Measurements from ENCODE around the gene INPP4B.

The INPP4B gene

GRCh38 chr4:142355421-142355930 lies 490.6 kb downstream of the INPP4B start:
- H3K9ac ChIP-seq (ENCODE audit: low read length): no peak overlapping the region
- no peaks in the 10 kb centered on the region for H3K36me3 ChIP-seq (ENCODE audit: control insufficient read depth, insufficient read depth, low read length, severe bottlenecking)
- H3K27me3 ChIP-seq (replicated peaks; ENCODE audit: control insufficient read depth, insufficient read depth, low read length): no peaks in the 10 kb centered on the region
- DNase-seq (ENCODE audit: low read depth): no peak
- no peak overlapping the region for H3K4me3 ChIP-seq (ENCODE audit: low read length)
- no peaks in the 10 kb centered on the region for H3K9me3 ChIP-seq (ENCODE audit: control insufficient read depth, low read length)
- peaks cover 19% of the 10 kb centered on the region for H3K4me1 ChIP-seq (ENCODE audit: control insufficient read depth, insufficient read depth, low read length)

DNA sequence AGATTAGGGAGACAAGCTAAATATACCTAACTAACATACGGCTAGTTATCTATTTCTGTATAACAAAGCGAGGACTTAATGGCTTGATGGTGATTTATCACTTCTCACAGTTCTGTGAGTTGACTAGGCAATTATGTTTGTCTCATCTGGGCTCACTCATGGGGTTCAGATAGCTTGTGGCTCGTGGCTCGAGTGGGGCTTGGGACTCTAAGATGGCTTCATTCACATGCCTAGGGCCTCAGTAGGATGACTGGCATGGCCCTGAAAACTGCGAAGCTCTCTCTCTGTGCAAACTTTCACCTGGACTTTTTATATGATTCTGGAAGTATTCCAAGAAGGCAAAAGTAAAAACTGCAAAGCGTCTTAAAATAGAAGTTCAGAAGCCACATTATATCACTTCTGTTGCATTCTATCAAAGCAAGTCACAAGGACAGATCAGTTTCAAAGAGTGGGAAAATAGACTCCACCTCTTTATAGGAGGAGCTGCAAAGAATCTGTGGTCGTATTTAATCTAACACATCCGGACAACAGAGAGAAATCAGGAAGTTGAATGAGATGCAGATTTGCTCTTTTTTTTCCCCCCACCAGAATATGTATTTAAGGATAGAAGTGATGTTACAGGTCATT lies 491.2 kb downstream of the INPP4B start:
- no peaks in the 10 kb centered on the region for H3K36me3 ChIP-seq (ENCODE audit: control insufficient read depth, insufficient read depth, low read length, severe bottlenecking)
- no peak overlapping the region for H3K4me3 ChIP-seq (ENCODE audit: low read length)
- no peaks in the 10 kb centered on the region for H3K27me3 ChIP-seq (replicated peaks; ENCODE audit: control insufficient read depth, insufficient read depth, low read length)
- H3K4me1 ChIP-seq (ENCODE audit: control insufficient read depth, insufficient read depth, low read length): peaks cover 19% of the 10 kb centered on the region
- DNase-seq (ENCODE audit: low read depth): no peak
- H3K9me3 ChIP-seq (ENCODE audit: control insufficient read depth, low read length): no peaks in the 10 kb centered on the region
- H3K9ac ChIP-seq (ENCODE audit: low read length): no peak overlapping the region

DNA sequence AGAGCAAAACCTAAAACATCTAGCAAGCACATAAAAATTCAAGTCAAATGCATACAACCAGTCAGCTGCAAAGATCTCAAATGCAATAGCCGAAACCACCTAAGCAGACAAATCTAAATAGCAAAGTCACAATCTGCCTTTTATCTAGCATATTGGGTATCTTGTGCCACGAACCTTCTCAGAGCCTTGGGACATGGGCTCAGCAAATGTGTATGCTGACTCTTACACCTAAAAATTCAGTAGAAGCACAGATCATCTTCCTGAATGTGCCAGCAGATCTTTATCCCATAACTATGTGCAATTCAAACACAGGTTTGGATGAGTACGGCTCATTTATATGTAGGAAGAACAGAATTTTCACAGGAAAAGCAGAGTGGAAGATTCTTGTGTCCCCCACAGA lies 492.1 kb downstream of the INPP4B start:
- no peak overlapping the region for H3K4me3 ChIP-seq (ENCODE audit: low read length)
- DNase-seq (ENCODE audit: low read depth): peak; percentile 34
- no peaks in the 10 kb centered on the region for H3K36me3 ChIP-seq (ENCODE audit: control insufficient read depth, insufficient read depth, low read length, severe bottlenecking)
- no peak overlapping the region for H3K9ac ChIP-seq (ENCODE audit: low read length)
- H3K4me1 ChIP-seq (ENCODE audit: control insufficient read depth, insufficient read depth, low read length): peaks cover 20% of the 10 kb centered on the region
- no peaks in the 10 kb centered on the region for H3K9me3 ChIP-seq (ENCODE audit: control insufficient read depth, low read length)
- no peaks in the 10 kb centered on the region for H3K27me3 ChIP-seq (replicated peaks; ENCODE audit: control insufficient read depth, insufficient read depth, low read length)

GRCh38 chr4:142353149-142353738 lies 492.9 kb downstream of the INPP4B start:
- peaks cover 28% of the 10 kb centered on the region for H3K4me1 ChIP-seq (ENCODE audit: control insufficient read depth, insufficient read depth, low read length)
- no peaks in the 10 kb centered on the region for H3K9me3 ChIP-seq (ENCODE audit: control insufficient read depth, low read length)
- H3K4me3 ChIP-seq (ENCODE audit: low read length): peak overlapping the region; percentile 20
- H3K27me3 ChIP-seq (replicated peaks; ENCODE audit: control insufficient read depth, insufficient read depth, low read length): no peaks in the 10 kb centered on the region
- no peak overlapping the region for H3K9ac ChIP-seq (ENCODE audit: low read length)
- DNase-seq (ENCODE audit: low read depth): peak; percentile 89
- H3K36me3 ChIP-seq (ENCODE audit: control insufficient read depth, insufficient read depth, low read length, severe bottlenecking): no peaks in the 10 kb centered on the region

DNA sequence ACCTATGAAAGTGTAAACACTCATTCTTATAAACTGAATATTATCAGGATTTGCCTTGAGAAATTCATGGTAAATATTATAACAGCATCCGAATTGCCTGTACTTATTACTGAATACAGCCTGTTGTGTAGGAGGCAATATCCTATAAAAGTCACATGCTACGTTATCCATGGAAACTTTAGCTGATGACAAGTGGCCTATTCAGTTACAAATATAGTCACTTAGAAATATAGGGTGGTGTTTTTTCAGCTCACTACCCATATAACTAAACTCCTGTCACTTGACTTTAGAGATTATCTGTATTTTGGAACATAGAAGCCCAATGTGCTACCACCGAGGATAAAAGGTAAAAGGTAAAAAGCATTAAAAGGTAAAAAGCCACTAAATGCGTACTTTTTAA lies 493.4 kb downstream of the INPP4B start:
- no peaks in the 10 kb centered on the region for H3K9me3 ChIP-seq (ENCODE audit: control insufficient read depth, low read length)
- no peaks in the 10 kb centered on the region for H3K36me3 ChIP-seq (ENCODE audit: control insufficient read depth, insufficient read depth, low read length, severe bottlenecking)
- H3K27me3 ChIP-seq (replicated peaks; ENCODE audit: control insufficient read depth, insufficient read depth, low read length): no peaks in the 10 kb centered on the region
- peaks cover 34% of the 10 kb centered on the region for H3K4me1 ChIP-seq (ENCODE audit: control insufficient read depth, insufficient read depth, low read length)
- H3K9ac ChIP-seq (ENCODE audit: low read length): no peak overlapping the region
- no peak overlapping the region for H3K4me3 ChIP-seq (ENCODE audit: low read length)
- no peak for DNase-seq (ENCODE audit: low read depth)

DNA sequence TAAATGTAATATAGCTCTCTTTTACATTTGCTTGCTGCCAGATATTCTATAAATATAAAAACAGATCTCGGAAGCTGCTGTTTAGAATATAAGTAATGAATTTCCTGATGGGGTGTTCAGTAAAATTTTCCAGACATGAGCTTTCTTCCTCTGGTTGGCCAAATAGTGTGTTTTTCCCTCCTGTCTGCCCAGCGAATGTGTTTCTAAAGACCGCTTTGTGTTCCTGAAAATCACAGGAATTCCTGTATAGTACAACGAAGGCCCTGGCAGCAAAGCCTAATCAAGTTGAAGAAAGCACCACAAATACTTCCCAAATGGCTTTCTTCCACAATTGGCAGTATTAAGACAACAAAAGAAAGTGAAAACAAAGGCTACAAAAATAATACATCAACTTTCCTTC lies 494.1 kb downstream of the INPP4B start:
- no peak for DNase-seq (ENCODE audit: low read depth)
- Histone ChIP-seq H3K9ac (ENCODE audit: low read length) (peak overlapping the region; percentile 11), H3K9me3 (ENCODE audit: control insufficient read depth, low read length) (no peaks in the 10 kb centered on the region), H3K36me3 (ENCODE audit: control insufficient read depth, insufficient read depth, low read length, severe bottlenecking) (no peaks in the 10 kb centered on the region), H3K27me3 (replicated peaks; ENCODE audit: control insufficient read depth, insufficient read depth, low read length) (no peaks in the 10 kb centered on the region), H3K4me1 (ENCODE audit: control insufficient read depth, insufficient read depth, low read length) (peaks cover 38% of the 10 kb centered on the region), H3K4me3 (ENCODE audit: low read length) (no peak overlapping the region)

DNA sequence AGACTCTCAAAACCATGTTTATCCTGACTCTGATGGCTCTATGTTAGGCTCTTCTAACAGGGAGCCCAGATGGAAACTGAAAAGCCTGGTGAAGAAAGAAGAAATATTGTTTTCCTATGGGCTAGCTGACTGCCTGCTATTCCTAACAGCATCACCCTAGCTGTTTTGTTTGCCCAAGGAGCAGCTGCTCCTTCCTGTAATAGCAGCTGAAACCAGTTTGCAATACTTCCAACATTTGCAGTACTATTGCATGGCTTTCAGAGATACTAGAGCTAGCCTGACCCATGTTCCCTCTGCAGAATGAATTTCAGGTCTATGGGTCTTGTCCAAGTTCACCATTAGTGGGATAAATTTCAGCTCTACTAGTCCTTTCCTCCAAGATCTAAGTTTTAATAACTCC lies 495.2 kb downstream of the INPP4B start:
- no peaks in the 10 kb centered on the region for H3K36me3 ChIP-seq (ENCODE audit: control insufficient read depth, insufficient read depth, low read length, severe bottlenecking)
- H3K9me3 ChIP-seq (ENCODE audit: control insufficient read depth, low read length): no peaks in the 10 kb centered on the region
- peaks cover 40% of the 10 kb centered on the region for H3K4me1 ChIP-seq (ENCODE audit: control insufficient read depth, insufficient read depth, low read length)
- H3K4me3 ChIP-seq (ENCODE audit: low read length): no peak overlapping the region
- no peak overlapping the region for H3K9ac ChIP-seq (ENCODE audit: low read length)
- DNase-seq (ENCODE audit: low read depth): peak; percentile 56
- no peaks in the 10 kb centered on the region for H3K27me3 ChIP-seq (replicated peaks; ENCODE audit: control insufficient read depth, insufficient read depth, low read length)

GRCh38 chr4:142348613-142349021 lies 497.5 kb downstream of the INPP4B start:
- Histone ChIP-seq H3K9me3 (ENCODE audit: control insufficient read depth, low read length) (no peaks in the 10 kb centered on the region), H3K36me3 (ENCODE audit: control insufficient read depth, insufficient read depth, low read length, severe bottlenecking) (no peaks in the 10 kb centered on the region), H3K27me3 (replicated peaks; ENCODE audit: control insufficient read depth, insufficient read depth, low read length) (no peaks in the 10 kb centered on the region), H3K4me3 (ENCODE audit: low read length) (no peak overlapping the region), H3K4me1 (ENCODE audit: control insufficient read depth, insufficient read depth, low read length) (peaks cover 25% of the 10 kb centered on the region), H3K9ac (ENCODE audit: low read length) (no peak overlapping the region)
- DNase-seq (ENCODE audit: low read depth): no peak

DNA sequence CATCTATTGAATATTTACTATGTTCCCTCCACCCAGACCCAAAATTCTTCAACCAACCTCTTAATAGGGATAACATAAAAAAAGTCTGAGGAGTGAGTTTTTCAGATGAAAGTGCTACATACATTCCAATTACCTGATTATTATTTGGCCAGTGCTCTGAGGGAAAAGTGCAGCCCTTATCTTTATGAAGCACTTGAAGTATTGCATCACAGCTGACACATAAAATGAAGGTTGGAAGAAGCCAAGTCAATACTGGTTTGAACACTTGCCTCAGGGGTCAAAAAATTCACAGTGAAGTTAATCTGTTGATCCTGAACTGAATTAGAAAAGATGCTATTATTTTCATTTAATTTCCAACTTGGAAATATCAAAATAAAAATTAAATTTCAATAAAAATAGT lies 498.9 kb downstream of the INPP4B start:
- Histone ChIP-seq H3K9ac (ENCODE audit: low read length) (no peak overlapping the region), H3K4me1 (ENCODE audit: control insufficient read depth, insufficient read depth, low read length) (peaks cover 20% of the 10 kb centered on the region), H3K36me3 (ENCODE audit: control insufficient read depth, insufficient read depth, low read length, severe bottlenecking) (no peaks in the 10 kb centered on the region), H3K4me3 (ENCODE audit: low read length) (no peak overlapping the region), H3K27me3 (replicated peaks; ENCODE audit: control insufficient read depth, insufficient read depth, low read length) (no peaks in the 10 kb centered on the region), H3K9me3 (ENCODE audit: control insufficient read depth, low read length) (no peaks in the 10 kb centered on the region)
- DNase-seq (ENCODE audit: low read depth): peak; percentile 37

- no peak overlapping the region for H3K9ac ChIP-seq (ENCODE audit: low read length)
- no peaks in the 10 kb centered on the region for H3K27me3 ChIP-seq (replicated peaks; ENCODE audit: control insufficient read depth, insufficient read depth, low read length)
- no peak for DNase-seq (ENCODE audit: low read depth)
- H3K9me3 ChIP-seq (ENCODE audit: control insufficient read depth, low read length): no peaks in the 10 kb centered on the region
- no peaks in the 10 kb centered on the region for H3K36me3 ChIP-seq (ENCODE audit: control insufficient read depth, insufficient read depth, low read length, severe bottlenecking)
- no peak overlapping the region for H3K4me3 ChIP-seq (ENCODE audit: low read length)
- H3K4me1 ChIP-seq (ENCODE audit: control insufficient read depth, insufficient read depth, low read length): peaks cover 20% of the 10 kb centered on the region
Observed at GRCh38 chr4:142345924-142346323, 500.2 kb downstream of the INPP4B start.

GRCh38 chr4:142341268-142341667 lies 504.8 kb downstream of the INPP4B start:
- H3K36me3 ChIP-seq (ENCODE audit: control insufficient read depth, insufficient read depth, low read length, severe bottlenecking): no peaks in the 10 kb centered on the region
- no peaks in the 10 kb centered on the region for H3K9me3 ChIP-seq (ENCODE audit: control insufficient read depth, low read length)
- no peak for DNase-seq (ENCODE audit: low read depth)
- no peak overlapping the region for H3K4me3 ChIP-seq (ENCODE audit: low read length)
- H3K27me3 ChIP-seq (replicated peaks; ENCODE audit: control insufficient read depth, insufficient read depth, low read length): no peaks in the 10 kb centered on the region
- no peak overlapping the region for H3K9ac ChIP-seq (ENCODE audit: low read length)
- H3K4me1 ChIP-seq (ENCODE audit: control insufficient read depth, insufficient read depth, low read length): no peaks in the 10 kb centered on the region

DNA sequence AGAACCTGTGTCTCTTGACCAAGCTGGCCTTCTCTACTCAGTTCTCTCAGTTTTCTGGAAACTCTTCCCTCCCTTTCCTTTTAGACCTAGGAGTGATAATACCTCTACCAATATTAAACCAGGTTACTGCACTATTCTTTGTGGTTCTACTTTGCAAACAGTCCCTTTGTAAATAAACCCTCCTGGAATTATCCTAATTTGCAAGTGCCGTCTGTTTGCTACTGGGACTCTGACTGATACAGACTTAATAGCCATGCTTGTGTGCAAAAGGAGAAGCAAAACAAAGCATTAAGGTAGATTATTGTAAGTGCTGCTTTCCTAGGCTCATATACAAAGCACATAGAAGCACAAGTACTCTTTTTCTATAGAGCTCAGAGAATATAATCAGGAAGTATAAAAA lies 507.0 kb downstream of the INPP4B start:
- DNase-seq (ENCODE audit: low read depth): no peak
- H3K27me3 ChIP-seq (replicated peaks; ENCODE audit: control insufficient read depth, insufficient read depth, low read length): no peaks in the 10 kb centered on the region
- H3K4me3 ChIP-seq (ENCODE audit: low read length): no peak overlapping the region
- H3K9ac ChIP-seq (ENCODE audit: low read length): no peak overlapping the region
- no peaks in the 10 kb centered on the region for H3K4me1 ChIP-seq (ENCODE audit: control insufficient read depth, insufficient read depth, low read length)
- H3K9me3 ChIP-seq (ENCODE audit: control insufficient read depth, low read length): peaks cover 6% of the 10 kb centered on the region
- no peaks in the 10 kb centered on the region for H3K36me3 ChIP-seq (ENCODE audit: control insufficient read depth, insufficient read depth, low read length, severe bottlenecking)

Measured in adipocyte (in vitro differentiated cells).